Measurements from ENCODE around the gene PARD3B.

PARD3B gene

DNA sequence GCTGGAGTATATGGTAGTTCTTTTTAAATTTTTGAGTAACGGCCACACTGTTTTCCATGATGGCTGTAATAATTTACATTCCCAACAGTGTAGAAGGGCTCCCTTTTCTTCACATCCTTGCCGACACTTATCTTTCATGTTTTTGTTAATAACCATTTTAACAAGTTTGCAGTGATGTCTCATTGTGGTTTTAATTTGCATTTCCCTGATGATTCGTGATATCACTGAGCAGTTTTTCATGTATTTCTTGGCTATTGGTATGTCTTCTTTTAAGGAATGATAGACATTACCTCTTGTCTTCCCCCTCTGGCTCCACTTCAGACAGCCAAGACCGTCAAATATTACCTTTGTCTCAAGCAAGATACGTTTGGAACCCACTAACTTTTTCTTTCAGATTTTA lies 765.9 kb downstream of the PARD3B start:
- no peak for DNase-seq

DNA sequence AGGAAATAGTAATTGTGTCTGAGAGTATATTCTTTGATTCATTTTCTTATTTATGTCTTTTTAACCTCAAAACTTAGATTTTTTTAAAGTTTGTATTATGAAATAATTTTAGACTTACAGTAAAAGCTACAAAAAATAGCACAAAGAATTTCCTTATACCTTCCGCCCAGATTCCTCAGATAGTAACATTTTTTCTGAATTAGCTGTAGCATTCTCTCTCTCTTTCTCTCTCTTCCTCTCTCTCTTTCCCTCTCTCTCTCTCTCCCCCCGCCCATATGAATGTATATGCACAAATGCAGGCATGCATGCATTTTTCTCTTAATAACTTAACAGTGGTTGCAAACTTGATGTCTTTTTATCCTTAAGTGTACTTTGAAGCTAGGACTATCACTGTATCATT lies 776.0 kb downstream of the PARD3B start:
- DNase-seq = no peak

DNA sequence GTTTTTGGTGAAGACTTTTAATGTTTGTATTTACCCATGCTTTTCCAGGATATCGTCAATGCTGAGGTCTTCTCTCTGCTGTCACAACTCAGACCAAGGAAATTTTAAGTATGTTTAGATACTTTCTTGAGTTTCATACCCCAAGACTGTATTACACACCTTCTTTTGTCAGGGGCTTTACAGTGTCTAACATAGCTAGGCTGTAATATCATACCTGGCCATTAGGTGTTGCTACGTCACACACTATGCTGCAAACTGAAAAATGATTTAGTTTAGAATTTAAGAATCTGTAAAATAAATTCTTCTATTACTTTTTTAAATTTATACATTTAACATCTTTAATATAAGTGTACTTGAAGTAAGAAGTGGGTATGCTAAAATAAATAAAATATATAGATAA lies 778.7 kb downstream of the PARD3B start:
- no peak for DNase-seq

DNA sequence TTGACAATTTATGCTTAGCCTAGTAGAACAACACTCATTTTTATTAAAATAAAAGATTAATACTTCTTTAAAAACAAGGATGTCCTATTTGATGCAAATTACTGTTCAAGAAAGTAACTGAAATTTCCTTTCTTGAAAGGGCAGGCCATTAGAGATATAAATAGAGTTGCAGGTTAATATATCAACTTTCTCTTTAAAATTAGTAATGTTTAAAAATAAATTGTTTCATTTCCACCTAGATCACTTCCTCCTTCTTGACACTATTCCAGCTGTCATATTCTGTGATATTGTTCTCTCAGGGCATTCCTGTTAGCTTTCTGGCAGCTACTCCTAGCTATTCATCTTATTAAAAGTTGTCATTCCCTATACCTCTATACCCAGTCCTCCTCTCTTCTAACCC lies 779.1 kb downstream of the PARD3B start:
- DNase-seq = no peak

DNA sequence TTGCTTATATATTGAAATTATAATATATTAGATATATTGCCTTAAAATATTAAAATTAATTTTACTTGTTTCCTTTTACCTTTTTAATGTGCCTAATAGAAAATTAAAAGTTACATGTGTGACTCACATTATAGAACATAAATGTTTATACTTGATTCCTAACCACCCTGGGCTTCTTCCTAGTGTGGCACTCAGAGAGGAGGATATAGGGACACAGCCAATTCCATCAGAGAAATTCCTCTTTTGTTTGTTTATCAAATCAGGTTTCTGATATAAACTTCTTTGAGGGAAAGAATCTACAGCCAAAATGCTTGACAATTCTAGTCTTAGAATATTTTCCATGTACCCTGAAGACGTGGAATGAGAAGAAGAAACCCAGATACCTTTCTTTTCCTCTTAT lies 788.1 kb downstream of the PARD3B start:
- DNase-seq = no peak

DNA sequence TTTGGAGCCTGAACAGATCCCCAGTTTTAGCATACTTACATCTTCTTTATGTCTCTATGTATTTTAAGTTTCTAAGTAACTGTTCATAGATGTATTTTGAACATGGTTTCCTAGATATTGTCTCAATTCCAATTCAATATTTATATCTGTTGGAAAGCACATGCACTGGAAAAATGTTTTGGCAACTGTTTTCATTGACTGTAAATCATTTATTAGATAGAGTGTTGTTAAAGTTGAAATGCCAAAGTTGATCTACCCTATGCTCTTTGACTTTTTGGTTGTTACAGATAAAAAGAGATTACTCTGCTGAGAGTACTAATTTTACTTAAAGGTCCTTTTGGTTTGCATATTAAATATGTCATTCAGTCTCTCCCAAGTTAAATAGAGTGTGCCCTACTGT lies 792.0 kb downstream of the PARD3B start:
- DNase-seq = no peak

DNA sequence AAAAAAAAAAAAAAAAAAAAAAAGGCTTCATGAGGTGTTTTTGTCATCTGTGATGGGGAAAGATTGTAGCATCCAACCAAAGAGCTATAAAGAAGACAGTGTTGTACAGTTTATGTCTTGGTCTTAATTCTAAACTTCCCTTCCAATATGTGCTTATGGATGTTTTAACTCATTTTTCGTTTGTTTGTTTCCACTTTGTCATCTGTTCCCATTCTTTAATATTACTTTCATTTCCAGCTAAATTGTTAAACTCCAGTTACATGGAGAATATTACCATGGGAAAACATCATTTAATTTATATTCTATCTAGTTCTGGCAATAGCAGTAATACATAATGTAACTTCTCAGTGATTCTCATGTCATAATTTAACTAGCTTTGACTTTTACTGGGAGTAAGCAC lies 792.9 kb downstream of the PARD3B start:
- DNase-seq = no peak

DNA sequence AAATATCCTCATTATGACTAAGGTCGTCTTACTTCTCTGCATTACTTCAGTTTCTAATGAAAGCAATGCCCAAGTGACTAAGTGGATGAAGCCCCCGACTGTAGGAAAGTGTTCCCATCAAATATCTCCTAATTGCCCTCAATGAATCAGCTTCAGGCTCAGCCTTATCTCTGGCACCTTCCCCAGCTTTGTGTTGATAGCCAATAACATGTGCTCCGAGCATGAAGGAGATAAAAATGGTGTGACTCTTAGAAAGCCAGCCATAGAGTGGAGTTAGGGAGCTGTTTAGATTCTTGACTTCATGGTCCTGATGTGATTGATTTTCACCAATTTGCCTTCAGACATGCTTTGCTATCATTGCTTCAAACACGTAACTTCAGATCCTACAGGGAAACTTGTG lies 797.8 kb downstream of the PARD3B start:
- no peak for DNase-seq

DNA sequence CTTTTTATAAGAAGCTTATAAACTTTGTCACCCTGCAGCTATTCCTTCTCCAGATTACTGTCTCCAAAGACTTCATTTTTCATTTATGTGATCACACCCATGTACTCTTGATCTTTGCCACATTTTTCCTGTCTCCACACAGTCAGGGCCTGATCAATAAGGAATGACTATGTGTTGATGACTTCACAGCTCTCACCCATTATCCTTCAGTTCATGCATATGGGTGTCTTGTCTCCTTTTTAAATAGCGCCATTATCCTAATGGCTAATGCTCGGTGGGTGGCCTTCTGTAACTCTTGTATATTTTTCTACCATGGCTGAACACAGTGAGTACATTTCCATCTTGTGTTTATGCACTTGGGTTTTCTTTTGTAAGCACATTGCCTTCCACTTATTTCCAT lies 801.4 kb downstream of the PARD3B start:
- DNase-seq = no peak

DNA sequence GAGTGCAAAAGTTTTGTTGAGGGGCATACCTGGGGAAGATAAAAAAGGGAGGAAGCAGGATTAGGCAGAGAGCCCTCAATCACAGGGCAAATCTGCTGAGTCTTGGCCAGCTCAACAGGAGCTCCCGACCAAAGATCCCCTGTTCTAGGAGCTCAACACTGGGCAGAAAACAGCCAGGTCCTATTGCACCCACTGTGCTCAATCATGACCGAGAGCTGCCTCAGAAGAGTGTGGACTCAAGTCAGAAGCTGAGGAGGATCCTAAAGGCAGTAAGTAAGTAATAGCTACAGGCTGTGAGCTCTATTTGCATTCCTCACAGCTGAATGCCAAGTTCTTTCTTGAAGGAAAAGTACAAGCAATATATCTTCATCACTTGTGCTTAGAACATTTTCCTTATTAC lies 802.6 kb downstream of the PARD3B start:
- DNase-seq = no peak

DNA sequence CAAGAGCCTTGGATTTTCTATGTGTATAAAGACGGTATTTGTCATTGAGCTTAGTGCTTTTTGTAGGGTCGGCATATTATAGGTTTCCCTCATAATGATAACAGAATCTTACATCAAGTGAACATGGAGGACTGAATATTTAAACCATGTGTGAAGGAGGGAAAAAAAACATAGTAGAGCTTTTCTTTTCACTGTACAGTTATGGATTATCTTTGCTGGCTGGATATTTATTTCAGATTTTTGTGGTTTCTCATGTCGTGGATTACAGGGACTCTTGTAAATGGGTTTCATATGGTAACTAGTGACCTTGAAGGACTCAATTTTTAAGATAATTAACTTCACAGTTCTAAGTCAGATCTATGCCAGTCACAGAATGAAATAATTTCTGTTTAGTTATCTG lies 806.8 kb downstream of the PARD3B start:
- no peak for DNase-seq

DNA sequence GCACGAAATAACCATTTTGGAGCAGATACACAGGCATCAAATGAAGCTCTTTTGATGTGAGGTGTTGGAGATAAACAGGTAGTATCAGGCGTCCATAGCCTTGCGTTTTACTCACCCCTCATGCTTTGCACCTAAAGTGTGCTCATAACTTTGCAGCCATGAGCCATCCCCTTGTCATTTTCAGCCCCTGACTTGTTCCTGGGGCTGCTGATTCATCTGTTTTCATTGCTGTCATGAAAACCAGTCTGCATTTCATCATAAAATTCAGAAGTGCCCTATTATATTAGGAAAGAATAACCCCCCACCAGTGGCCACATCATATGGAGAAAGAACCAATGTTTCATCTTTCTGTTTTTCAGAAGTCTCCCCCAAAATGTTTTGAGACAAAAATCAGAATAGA lies 807.3 kb downstream of the PARD3B start:
- no peak for DNase-seq

DNA sequence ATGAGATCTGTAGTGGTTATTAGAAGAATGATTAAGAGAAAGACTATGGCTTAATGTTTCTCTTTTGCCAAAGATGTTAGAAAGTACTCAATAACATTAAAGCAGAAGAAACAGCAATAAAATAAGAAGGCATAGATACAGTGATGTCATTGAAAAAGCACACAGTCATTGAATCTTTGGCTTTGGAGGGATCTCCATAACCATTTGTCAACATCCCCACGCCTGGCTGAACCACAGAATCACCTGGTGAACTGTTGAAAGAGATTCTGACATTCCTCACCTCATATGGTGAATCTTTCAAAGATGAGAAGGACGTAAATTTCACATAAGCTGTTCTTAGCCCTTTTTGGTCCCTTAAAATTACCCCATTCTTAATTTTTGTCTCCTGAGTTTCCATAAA lies 812.5 kb downstream of the PARD3B start:
- DNase-seq = no peak

DNA sequence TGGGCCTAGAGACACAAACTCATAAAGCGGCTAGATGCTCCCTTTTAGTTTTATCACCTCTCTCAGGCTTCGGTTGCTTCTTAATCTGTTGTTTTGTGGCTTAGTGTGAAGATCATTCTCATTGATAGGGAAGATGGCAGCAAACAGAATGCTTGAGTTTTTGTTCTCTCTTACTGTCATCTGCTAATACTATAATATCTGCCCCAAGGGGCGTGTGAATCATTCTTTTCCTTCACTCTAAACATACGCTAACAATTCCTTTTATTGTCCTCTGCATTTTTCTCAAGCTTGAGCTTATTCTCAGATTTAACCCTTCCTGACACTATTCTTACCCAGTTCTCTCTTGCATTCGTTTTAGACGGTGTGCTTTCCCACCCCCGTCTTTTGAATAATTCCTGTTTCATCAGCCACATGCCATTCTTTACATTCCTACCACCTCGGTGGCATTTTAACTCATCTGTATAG lies 813.1 kb downstream of the PARD3B start:
- no peak for DNase-seq

DNA sequence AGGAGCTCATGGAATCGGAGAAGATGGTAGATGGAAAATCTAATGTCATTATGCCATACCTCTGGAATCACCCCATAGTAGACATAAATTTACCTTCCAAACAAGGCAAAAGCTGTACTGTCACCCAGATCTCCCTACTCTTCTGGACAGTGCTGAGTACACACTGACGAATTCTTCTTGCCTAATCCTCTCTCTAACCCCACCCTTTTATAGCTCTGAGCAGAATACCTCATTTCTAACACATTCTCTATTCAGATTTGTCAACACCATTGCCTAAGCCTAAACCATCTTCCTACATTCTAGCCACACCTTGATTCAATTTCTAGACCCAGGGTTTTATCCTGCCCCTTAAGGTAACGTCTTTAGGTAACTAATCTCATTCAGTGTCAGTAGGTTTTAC lies 816.0 kb downstream of the PARD3B start:
- no peak for DNase-seq

DNA sequence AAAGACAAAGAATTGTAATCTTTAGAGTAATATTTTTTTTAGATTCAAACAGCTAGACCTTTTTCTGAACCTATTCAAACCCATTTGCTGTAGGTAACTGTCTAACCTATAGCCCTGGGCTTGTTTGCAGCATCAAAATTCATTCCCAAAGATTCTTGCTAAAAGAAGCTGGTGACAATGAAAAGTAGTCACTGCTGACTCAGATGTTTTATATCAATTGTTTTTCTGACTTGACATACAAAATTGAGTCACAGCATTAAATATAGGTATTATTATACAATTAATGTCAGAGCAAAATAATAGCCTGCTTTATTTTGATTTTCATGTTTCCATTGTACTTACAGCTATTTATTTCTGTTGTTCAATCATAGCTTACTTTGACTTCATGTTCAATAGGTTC lies 816.7 kb downstream of the PARD3B start:
- DNase-seq = no peak

DNA sequence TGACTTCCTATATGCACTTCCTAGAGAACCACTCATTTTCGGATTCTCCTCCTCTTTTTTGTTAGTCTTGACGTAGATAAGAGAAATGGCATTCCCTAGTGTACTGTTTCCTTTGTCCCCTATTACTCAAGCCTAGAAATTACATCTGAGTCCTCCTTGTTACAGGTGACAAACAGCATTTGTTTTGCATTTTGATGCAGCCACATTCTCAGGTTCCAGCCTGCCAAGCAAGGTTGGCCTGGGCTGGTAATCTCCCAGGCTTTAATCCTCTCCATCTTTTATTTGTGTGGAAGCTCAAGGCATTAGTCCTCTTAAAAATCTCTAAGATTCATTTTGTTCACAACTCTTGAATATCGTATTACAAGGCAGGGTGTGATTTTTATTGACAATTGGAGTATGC lies 819.0 kb downstream of the PARD3B start:
- peak; percentile 32 for DNase-seq

DNA sequence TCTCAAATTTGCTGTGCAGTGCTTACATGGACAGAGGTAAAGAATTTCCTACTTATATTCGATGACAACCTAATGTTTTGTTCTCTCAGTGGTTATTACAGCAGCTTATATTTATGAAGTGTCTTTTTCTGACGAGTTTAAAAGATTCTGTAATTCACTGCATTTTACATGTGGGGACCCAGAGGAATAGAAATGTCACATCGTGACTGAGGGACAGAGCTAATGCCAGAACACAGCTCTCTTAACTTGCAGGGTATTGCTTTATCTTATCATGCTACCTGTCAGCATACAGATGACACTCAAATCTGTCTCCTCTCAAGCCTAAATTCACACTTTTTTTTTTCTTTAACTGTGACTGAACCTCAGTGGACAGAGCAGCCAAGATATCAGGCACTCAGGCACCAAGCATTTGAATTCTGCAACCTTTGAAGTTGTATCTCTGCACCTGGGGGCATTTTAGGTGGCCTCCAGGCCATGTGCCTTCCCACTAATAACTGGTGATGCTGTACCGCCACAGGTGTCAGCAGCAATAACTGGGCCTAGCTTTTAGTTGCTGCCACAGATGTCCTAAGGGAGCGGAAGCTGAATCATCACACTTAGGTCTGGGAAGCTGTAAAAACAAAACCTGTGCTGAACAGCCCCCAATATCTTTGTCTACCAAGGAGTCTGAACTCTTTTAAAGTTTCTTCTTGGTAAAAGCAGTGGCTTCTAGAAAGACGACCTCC lies 821.2 kb downstream of the PARD3B start:
- no peak for DNase-seq

DNA sequence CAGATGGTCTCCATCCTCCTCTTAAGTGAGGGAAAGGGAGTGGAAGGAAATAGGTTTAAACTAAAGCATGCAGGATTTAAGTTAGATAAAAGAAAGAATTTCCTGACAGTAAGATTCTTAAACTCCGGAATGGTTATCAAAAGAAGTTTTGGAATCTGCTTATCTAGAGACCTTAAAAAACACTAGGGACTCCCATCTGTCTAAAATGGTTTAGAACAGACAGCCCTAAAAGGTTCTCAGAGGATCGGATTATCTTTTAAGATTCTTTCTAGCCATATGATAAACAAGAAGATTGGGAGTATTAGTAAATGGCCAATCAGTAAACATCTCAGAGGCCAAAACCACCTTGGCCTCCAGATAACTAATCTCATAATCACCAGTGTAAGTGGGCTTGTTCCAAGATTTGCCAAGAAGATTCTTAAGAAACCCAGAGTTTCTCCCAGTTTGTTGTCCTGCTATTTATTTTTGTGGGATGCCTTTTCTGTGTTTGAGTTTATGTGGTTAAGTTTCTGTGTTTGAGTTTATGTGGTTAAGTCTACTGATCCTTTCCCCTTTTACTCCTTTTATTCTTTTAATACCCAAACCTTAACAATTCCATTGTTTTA lies 822.2 kb downstream of the PARD3B start:
- no peak for DNase-seq

DNA sequence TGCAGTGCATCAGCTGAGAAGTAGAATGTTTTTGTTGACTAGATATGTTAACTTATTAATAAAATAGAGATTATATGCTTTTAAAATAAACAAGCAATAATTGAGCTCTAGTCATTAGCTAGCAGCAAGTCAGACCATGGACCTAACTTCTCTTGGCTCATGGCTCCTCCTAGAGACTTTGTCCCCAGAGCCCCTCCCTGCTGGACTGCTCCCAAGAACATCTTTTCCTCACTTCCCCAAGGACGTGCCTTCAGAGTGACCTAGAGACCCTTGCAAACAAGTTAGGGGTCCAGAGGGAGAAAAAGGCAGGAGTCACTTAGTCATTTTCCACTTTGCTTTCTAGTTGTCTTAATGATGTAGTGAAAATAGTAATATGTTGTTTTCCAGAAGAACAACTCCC lies 824.5 kb downstream of the PARD3B start:
- DNase-seq = no peak

DNA sequence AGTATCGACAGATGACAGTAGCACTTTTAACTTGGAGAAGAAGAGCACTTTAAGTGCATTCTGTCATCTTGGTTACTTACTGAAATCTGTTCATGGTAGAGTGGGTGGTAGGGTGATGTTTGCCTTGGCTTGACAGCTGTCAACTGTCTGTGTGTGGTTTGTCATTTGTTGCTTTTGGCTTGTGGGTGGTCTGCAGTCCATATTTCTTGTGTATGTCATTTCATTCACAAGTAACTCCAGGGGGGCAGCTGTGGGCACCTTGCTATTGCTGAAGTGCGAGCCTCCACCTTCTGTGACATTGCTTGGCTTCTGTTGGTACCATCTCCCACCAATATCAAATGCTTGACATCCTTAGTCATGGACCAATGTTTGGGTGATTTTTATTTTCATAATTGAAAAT lies 825.5 kb downstream of the PARD3B start:
- DNase-seq = no peak

DNA sequence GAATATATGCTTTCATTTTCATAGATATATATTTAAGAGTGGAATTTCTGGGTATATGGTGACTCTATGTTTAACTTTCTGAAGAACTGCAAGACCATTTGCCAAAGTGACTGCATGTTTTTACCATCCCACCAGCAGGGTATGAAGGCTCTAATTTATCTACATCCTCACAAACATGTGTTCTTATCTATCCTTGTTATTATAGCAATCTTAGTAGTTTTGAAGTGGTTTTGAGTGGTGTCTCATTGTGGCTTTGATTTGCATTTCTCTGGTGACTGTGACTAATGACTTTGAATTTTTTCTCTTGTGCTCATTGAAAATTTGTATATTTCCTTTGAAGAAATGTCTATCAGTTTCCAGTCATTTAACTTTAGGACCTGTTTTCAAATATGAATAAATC lies 826.9 kb downstream of the PARD3B start:
- no peak for DNase-seq

DNA sequence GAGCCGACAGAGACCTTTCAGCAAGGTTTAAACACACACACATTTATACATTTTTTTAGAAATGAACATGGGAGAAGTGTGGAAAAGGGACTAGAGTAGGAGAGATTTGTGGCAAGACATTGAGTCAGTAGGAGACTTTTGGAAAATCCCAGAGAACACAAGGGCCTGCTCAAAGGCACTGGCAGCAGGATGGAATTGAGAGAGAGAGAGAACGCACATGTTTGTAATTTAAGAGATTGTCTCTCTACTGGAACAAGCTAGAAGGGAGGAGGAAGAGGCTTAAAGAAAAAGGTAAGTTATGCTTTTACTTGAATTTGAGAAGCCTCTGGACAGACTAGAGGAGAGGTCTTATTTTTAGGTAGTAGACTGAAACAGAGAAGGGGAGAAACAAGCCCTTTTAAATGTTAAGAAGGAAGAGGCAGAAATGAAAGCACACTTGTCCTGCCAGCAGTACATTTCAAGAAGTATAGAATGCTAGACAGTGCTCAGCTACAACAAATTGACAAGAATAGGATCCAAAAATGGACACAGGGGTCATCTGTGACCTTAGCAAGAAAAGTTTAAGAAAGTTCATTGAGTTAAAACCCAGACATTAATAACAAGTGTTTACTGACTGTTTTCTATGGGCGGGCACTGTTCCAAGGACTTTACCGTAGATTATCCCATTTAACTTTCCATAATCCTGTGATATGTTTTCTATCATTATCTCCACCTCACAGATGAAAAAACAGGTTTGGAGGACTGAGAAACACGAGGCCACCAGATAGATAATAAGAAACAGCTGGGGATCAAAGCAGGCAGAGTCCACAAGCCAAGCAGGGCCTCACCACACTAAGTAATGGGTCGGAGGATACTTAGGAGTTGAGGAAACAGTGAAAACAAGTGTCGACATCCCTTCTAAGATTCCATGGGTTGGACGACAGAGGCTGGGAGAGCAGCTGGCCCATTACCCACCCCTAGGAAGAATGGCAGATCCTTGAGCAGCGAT lies 830.5 kb downstream of the PARD3B start:
- DNase-seq = no peak

DNA sequence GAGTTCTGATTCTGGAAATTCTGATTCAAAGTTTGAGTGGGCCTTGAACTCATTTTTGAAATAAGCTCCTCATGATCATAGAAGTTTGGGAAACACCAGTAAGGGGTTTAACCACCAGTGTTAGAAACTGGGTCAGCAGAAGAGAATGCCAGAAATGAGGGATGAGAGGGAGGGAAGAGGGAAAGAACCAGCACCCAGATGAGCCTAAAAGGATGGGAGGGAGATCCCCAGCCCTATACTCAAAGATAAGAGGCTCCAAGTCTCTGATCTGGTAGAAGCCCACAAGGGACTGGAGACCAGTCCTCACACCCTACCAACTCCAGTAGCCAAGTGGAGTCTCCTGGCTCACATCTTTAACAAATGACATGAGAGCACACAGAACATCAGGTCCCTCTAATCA lies 832.0 kb downstream of the PARD3B start:
- no peak for DNase-seq
